Body of pancreas (tissue), 4 donors: ENCODE measurements around the gene GNB1L. TPM values are rescaled to one million over a fixed set of nuclear protein-coding genes. Genes with fewer than 3 reads are reported as not detected.
A peak's percentile ranks its signal among the peaks of the same experiment; 100 is the strongest.

ENCODE experiments used
- ATAC-seq: fragments of 150-250 bp; one replicate; pipeline ENCODE4 v1.9.1; 2016
- DNase-seq, 4 donors: peaks; one replicate each; pipeline ENCODE4 v3.0.0-alpha.2; 2019
- H3K27ac ChIP-seq, 4 donors: fragments of 200-600 bp; sonication (generic); 1 replicate in 3 of 4; 2 replicates in 1 of 4; pipeline versions ENCODE4 v1.5.1 to v1.6.1; 2016 to 2019; ENCODE audit warnings: mild to moderate bottlenecking in 1 of 4, mixed read lengths in 1 of 4, moderate library complexity in 1 of 4
- H3K27me3 ChIP-seq, 2 donors: fragments of 200-600 bp; sonication (generic); one replicate each; pipeline ENCODE4 v1.6.0; 2016; ENCODE audit warnings: mild to moderate bottlenecking in 1 of 2
- H3K36me3 ChIP-seq, 2 donors: fragments of 200-600 bp; sonication (generic); replicated peaks in 1 of 2; 2 replicates each; pipeline ENCODE4 v1.5.1; 2016; ENCODE audit warnings: low read depth in 2 of 2; ENCODE audit not compliant: insufficient read depth in 1 of 2
- H3K4me1 ChIP-seq: fragments of 200-600 bp; sonication (generic); one replicate; pipeline ENCODE4 v1.6.0; 2016
- H3K4me3 ChIP-seq, 2 donors: fragments of 200-600 bp; sonication (generic); 1 replicate in 1 of 2; 2 replicates in 1 of 2; pipeline ENCODE4 v1.5.1; 2016 to 2019
- H3K9me3 ChIP-seq, 3 donors: fragments of 200-600 bp; sonication (generic); 1 replicate in 2 of 3; 2 replicates in 1 of 3; pipeline ENCODE4 v1.5.1; 2016
- CTCF ChIP-seq, 7 experiments: fragments of 450-650 bp in 4 of 7; fragments of 200-600 bp in 3 of 7; sonication (generic) in 3 of 7; IDR thresholded peaks; one replicate each; pipeline ENCODE4 v1.5.1; 2016 to 2019; ENCODE audit warnings: antibody characterized with exemption in 7 of 7
- POLR2A ChIP-seq, 3 donors: fragments of 450-650 bp; IDR thresholded peaks; one replicate each; pipeline ENCODE4 v1.6.1; 2016; ENCODE audit warnings: antibody characterized with exemption in 3 of 3, mild to moderate bottlenecking in 2 of 3
- WGBS, 2 donors: methylation state at CpG; one replicate each; pipeline ENCODE4 v1.1.5; 2017; 5-methylcytosine and 5-hydroxymethylcytosine counted together
- intact Hi-C: fragments of 100-400 bp; cut with DNase I; formaldehyde crosslinking; loops from one replicate; pipeline ENCODE4 v1.15.1; 2023
- total RNA-seq, 2 donors: library from RNA; depleted of rRNA; stranded (reverse); fragments of >200 nt; gene quantifications; one replicate each; pipeline ENCODE4 v1.1.0, GENCODE V29; 2016

The GNB1L gene
- total RNA-seq, 2 donors from 2014 or later: 1.3 to 3.3 TPM

GRCh38 chr22:19855504-19856409 lies 1.1 kb upstream of the GNB1L start:
- Histone ChIP-seq H3K27me3 (no peaks in the 10 kb centered on the region), H3K4me3 (peak overlapping the region; percentile 52 to 56), H3K4me1 (peaks cover 35% of the 10 kb centered on the region), H3K9me3 (no peaks in the 10 kb centered on the region), H3K36me3 (no peaks in the 10 kb centered on the region), H3K27ac (peak overlapping the region; percentile 86 to 95 (median 92))
- intact Hi-C loops: no loop called here
- ATAC-seq (peak; percentile 13), DNase-seq (peak; percentile 59 to 76 (median 74))
- TF ChIP-seq POLR2A (IDR thresholded peaks at IDR 0.05): no peak
- no peak for TF ChIP-seq CTCF (IDR thresholded peaks at IDR 0.05)
- WGBS, 2 donors: 4 to 8% methylated on average over 9 to 24 of the region's 24 CpGs

- peak overlapping the region; percentile 86 to 95 (median 92) for H3K27ac ChIP-seq
- TF ChIP-seq CTCF (IDR thresholded peaks at IDR 0.05): no peak
- TF ChIP-seq POLR2A (IDR thresholded peaks at IDR 0.05): no peak
- DNase-seq: peak in 2 of 4 donors; percentile 13 to 25
- H3K27me3 ChIP-seq: no peaks in the 10 kb centered on the region
- peaks cover 51% of the 10 kb centered on the region for H3K4me1 ChIP-seq
- 0 to 6% methylated on average over 3 to 43 of the region's 49 CpGs for WGBS, 2 donors
- intact Hi-C loops: no loop called here
- no peaks in the 10 kb centered on the region for H3K36me3 ChIP-seq
- ATAC-seq: peak; percentile 2
- H3K4me3 ChIP-seq: peak overlapping the region; percentile 26 to 64
- H3K9me3 ChIP-seq: no peaks in the 10 kb centered on the region
Measured at GRCh38 chr22:19853879-19854777, 546 bp downstream of the GNB1L start.

GRCh38 chr22:19853058-19853878 lies 1.4 kb downstream of the GNB1L start:
- no peak for ATAC-seq
- no peak for DNase-seq
- intact Hi-C loops: no loop called here
- TF ChIP-seq CTCF (IDR thresholded peaks at IDR 0.05): no peak
- no peak for TF ChIP-seq POLR2A (IDR thresholded peaks at IDR 0.05)
- Histone ChIP-seq H3K4me1 (peaks cover 59% of the 10 kb centered on the region), H3K27me3 (no peaks in the 10 kb centered on the region), H3K36me3 (no peaks in the 10 kb centered on the region), H3K9me3 (no peaks in the 10 kb centered on the region), H3K27ac (peak overlapping the region; percentile 86 to 95 (median 92)), H3K4me3 (no peak overlapping the region)
- WGBS, 2 donors: 25 to 35% methylated on average over 8 to 11 of the region's 11 CpGs

GRCh38 chr22:19852177-19852781 lies 2.4 kb downstream of the GNB1L start:
- TF ChIP-seq POLR2A (IDR thresholded peaks at IDR 0.05): no peak
- no peak for TF ChIP-seq CTCF (IDR thresholded peaks at IDR 0.05)
- Histone ChIP-seq H3K4me1 (peaks cover 62% of the 10 kb centered on the region), H3K27me3 (no peaks in the 10 kb centered on the region), H3K9me3 (no peaks in the 10 kb centered on the region), H3K4me3 (no peak overlapping the region), H3K27ac (no peak overlapping the region), H3K36me3 (no peaks in the 10 kb centered on the region)
- intact Hi-C loops: no loop called here
- WGBS, 2 donors: 83 to 100% methylated on average over 9 to 11 of the region's 12 CpGs
- peak in 1 of 4 donors; percentile 13 for DNase-seq
- ATAC-seq: no peak
